A549 (cell line): ENCODE data around the gene IDUA.

Source experiments
- CHD4 ChIP-seq: fragments of 200-600 bp; sonication (generic); IDR thresholded peaks from 2 replicates; pipeline ENCODE4 v1.6.1; 2016; ENCODE audit warnings: antibody characterized with exemption, mild to moderate bottlenecking, borderline replicate concordance
- JUN ChIP-seq, 2 experiments: fragments of >200 bp; sonication (Bioruptor Twin); formaldehyde crosslinking; IDR thresholded peaks; 2 replicates in 1 of 2; 3 replicates in 1 of 2; pipeline ENCODE4 v1.6.1; 2016 to 2017
- KDM1A ChIP-seq: fragments of 200-600 bp; sonication (generic); IDR thresholded peaks from 2 replicates; pipeline ENCODE4 v1.6.1; 2016; ENCODE audit warnings: low read depth, mild to moderate bottlenecking
- MAFK ChIP-seq: fragments of 450-650 bp; IDR thresholded peaks from 2 replicates; pipeline ENCODE4 v1.6.1; 2014; ENCODE audit not compliant: partially characterized antibody
- NFE2L2 ChIP-seq: fragments of 150-350 bp; conservative IDR thresholded peaks from 2 replicates; pipeline ENCODE4 v1.6.1; 2014; ENCODE audit warnings: low read length
- PHF8 ChIP-seq: fragments of 200-600 bp; sonication (generic); IDR thresholded peaks from 2 replicates; pipeline ENCODE4 v1.6.1; 2016; ENCODE audit warnings: low read depth, mild to moderate bottlenecking, antibody characterized with exemption, moderate library complexity, borderline replicate concordance
- POLR2AphosphoS2 ChIP-seq: conservative IDR thresholded peaks from 2 replicates; pipeline ENCODE4 v1.6.1; 2012; ENCODE audit warnings: low read length, improper control_type of control experiment, inconsistent platforms
- RAD21 ChIP-seq, 2 experiments: fragments of >200 bp in 1 of 2; sonication (Bioruptor Twin) in 1 of 2; formaldehyde crosslinking in 1 of 2; IDR thresholded peaks in 1 of 2; conservative IDR thresholded peaks in 1 of 2; 2 replicates in 1 of 2; 3 replicates in 1 of 2; pipeline ENCODE4 v1.6.1; 2012 to 2018; ENCODE audit warnings: inconsistent platforms in 1 of 2
- SMC3 ChIP-seq: fragments of >200 bp; sonication (Bioruptor Twin); formaldehyde crosslinking; IDR thresholded peaks from 3 replicates; pipeline ENCODE4 v1.6.1; 2018; ENCODE audit warnings: inconsistent platforms
- TP53 ChIP-seq: fragments of 250-450 bp; sonication (Bioruptor Pico); IDR thresholded peaks from 2 replicates; pipeline ENCODE4 v1.5.0; 2021; ENCODE audit warnings: mild to moderate bottlenecking, moderate library complexity
- TF ChIP-seq, protein P1 (sequence below): fragments of 450-650 bp; IDR thresholded peaks from 2 replicates; pipeline ENCODE4 v1.6.1; 2014; ENCODE audit warnings: antibody characterized with exemption
- TF ChIP-seq, protein P2 (sequence below): fragments of >200 bp; sonication (Bioruptor Twin); formaldehyde crosslinking; IDR thresholded peaks from 3 replicates; pipeline ENCODE4 v1.5.1; 2016
- TF ChIP-seq, protein P3 (sequence below): fragments of 200-600 bp; sonication (generic); IDR thresholded peaks from 2 replicates; pipeline ENCODE4 v1.6.1; 2016; ENCODE audit warnings: antibody characterized with exemption, mild to moderate bottlenecking, moderate library complexity
- TF ChIP-seq, protein P4 (sequence below): fragments of 250-450 bp; sonication (Bioruptor Pico); IDR thresholded peaks from 2 replicates; pipeline ENCODE4 v1.5.0; 2021; ENCODE audit warnings: mild to moderate bottlenecking, moderate library complexity, borderline replicate concordance

DNA sequence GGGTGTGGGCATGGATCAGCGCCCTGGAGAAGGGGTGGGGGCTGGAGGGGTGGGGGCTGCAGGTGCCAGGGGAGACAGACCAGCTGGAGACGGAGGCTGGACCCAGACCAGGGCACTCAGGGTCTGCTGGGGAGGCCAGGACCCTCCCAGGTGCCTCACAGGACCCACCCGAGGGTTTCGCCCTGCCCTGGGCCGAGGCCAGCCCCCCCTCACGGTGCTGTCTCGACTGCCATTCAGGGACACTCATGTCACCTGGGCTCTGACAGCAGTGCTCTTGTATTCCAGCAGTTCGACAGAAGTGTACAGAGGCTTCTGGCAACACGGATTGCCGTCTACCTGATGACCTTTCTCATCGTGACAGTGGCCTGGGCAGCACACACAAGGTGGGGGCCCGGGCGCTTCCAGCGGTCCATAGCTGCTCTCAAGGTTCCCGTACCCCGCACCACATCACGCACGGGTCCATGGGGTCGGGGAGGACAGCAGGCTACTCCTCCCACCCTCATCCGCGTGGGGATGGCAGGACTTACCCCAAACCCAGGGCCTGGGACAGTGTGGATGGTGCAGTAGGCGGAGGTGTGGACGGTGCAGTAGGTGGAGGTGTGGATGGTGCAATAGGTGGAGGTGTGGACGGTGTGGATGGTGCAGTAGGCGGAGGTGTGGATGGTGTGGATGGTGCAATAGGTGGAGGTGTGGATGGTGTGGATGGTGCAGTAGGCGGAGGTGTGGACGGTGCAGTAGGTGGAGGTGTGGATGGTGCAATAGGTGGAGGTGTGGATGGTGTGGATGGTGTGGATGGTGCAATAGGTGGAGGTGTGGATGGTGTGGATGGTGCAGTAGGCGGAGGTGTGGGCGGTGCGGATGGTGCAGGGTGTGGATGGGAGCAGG is 36.5 kb upstream of the IDUA start:
- TF ChIP-seq, protein P1, sequence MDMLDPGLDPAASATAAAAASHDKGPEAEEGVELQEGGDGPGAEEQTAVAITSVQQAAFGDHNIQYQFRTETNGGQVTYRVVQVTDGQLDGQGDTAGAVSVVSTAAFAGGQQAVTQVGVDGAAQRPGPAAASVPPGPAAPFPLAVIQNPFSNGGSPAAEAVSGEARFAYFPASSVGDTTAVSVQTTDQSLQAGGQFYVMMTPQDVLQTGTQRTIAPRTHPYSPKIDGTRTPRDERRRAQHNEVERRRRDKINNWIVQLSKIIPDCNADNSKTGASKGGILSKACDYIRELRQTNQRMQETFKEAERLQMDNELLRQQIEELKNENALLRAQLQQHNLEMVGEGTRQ = no peak
- TF ChIP-seq CHD4 (no peak), TP53 (CRISPR knock-in tag) (no peak), NFE2L2 (no peak), JUN (IDR thresholded peaks at IDR 0.05) (no peak), KDM1A (no peak), PHF8 (no peak), SMC3 (no peak), POLR2AphosphoS2 (no peak), RAD21 (conservative IDR thresholded peaks at IDR 0.05 in 1 of 2, IDR thresholded peaks at IDR 0.05 in 1 of 2) (no peak), MAFK (no peak)
- TF ChIP-seq, protein P2, sequence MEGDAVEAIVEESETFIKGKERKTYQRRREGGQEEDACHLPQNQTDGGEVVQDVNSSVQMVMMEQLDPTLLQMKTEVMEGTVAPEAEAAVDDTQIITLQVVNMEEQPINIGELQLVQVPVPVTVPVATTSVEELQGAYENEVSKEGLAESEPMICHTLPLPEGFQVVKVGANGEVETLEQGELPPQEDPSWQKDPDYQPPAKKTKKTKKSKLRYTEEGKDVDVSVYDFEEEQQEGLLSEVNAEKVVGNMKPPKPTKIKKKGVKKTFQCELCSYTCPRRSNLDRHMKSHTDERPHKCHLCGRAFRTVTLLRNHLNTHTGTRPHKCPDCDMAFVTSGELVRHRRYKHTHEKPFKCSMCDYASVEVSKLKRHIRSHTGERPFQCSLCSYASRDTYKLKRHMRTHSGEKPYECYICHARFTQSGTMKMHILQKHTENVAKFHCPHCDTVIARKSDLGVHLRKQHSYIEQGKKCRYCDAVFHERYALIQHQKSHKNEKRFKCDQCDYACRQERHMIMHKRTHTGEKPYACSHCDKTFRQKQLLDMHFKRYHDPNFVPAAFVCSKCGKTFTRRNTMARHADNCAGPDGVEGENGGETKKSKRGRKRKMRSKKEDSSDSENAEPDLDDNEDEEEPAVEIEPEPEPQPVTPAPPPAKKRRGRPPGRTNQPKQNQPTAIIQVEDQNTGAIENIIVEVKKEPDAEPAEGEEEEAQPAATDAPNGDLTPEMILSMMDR = no peak
- TF ChIP-seq, protein P3, sequence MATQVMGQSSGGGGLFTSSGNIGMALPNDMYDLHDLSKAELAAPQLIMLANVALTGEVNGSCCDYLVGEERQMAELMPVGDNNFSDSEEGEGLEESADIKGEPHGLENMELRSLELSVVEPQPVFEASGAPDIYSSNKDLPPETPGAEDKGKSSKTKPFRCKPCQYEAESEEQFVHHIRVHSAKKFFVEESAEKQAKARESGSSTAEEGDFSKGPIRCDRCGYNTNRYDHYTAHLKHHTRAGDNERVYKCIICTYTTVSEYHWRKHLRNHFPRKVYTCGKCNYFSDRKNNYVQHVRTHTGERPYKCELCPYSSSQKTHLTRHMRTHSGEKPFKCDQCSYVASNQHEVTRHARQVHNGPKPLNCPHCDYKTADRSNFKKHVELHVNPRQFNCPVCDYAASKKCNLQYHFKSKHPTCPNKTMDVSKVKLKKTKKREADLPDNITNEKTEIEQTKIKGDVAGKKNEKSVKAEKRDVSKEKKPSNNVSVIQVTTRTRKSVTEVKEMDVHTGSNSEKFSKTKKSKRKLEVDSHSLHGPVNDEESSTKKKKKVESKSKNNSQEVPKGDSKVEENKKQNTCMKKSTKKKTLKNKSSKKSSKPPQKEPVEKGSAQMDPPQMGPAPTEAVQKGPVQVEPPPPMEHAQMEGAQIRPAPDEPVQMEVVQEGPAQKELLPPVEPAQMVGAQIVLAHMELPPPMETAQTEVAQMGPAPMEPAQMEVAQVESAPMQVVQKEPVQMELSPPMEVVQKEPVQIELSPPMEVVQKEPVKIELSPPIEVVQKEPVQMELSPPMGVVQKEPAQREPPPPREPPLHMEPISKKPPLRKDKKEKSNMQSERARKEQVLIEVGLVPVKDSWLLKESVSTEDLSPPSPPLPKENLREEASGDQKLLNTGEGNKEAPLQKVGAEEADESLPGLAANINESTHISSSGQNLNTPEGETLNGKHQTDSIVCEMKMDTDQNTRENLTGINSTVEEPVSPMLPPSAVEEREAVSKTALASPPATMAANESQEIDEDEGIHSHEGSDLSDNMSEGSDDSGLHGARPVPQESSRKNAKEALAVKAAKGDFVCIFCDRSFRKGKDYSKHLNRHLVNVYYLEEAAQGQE = no peak
- TF ChIP-seq, protein P4, sequence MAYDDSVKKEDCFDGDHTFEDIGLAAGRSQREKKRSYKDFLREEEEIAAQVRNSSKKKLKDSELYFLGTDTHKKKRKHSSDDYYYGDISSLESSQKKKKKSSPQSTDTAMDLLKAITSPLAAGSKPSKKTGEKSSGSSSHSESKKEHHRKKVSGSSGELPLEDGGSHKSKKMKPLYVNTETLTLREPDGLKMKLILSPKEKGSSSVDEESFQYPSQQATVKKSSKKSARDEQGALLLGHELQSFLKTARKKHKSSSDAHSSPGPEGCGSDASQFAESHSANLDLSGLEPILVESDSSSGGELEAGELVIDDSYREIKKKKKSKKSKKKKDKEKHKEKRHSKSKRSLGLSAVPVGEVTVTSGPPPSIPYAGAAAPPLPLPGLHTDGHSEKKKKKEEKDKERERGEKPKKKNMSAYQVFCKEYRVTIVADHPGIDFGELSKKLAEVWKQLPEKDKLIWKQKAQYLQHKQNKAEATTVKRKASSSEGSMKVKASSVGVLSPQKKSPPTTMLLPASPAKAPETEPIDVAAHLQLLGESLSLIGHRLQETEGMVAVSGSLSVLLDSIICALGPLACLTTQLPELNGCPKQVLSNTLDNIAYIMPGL (CRISPR knock-in tag) = no peak
